Psoas muscle (tissue), 8 donors: ENCODE results near the gene S100A11. TPM values are rescaled to one million over a fixed set of nuclear protein-coding genes. Genes with fewer than 3 reads are reported as not detected.

Source experiments
- ATAC-seq, 4 donors: fragments of 200-7000 bp; cut with Tn5 transposase; one replicate each; pipeline ENCODE4 v1.9.1; 2020; ENCODE audit warnings: moderate library complexity in 3 of 4, mild to moderate bottlenecking in 2 of 4
- DNase-seq, 2 donors: peaks; one replicate each; pipeline ENCODE4 v3.0.0-alpha.2; 2020
- H3K27ac ChIP-seq: fragments of 200-600 bp; one replicate; pipeline ENCODE4 v1.8.0; 2022
- H3K27me3 ChIP-seq, 3 donors: fragments of 200-600 bp in 1 of 3; one replicate each; pipeline versions ENCODE4 v1.6.1 to v1.8.0; 2013 to 2022; ENCODE audit warnings: low read length in 2 of 3, mild to moderate bottlenecking in 2 of 3, moderate library complexity in 1 of 3; ENCODE audit not compliant: insufficient read depth in 3 of 3
- H3K36me3 ChIP-seq, 2 donors: fragments of 200-600 bp in 1 of 2; one replicate each; pipeline versions ENCODE4 v1.6.1 to v1.8.0; 2013 to 2022; ENCODE audit warnings: low read depth in 1 of 2, mild to moderate bottlenecking in 1 of 2, moderate library complexity in 1 of 2; ENCODE audit not compliant: insufficient read depth in 1 of 2
- H3K4me1 ChIP-seq: fragments of 200-600 bp; one replicate; pipeline ENCODE4 v1.8.0; 2022
- H3K4me3 ChIP-seq: fragments of 200-600 bp; one replicate; pipeline ENCODE4 v1.8.0; 2022; ENCODE audit warnings: mild to moderate bottlenecking
- H3K9me3 ChIP-seq: fragments of 200-600 bp; one replicate; pipeline ENCODE4 v1.8.0; 2022
- WGBS, 3 donors: extraction: QIAGEN DNeasy Blood & Tissue Kit; methylation state at CpG; one replicate each; pipeline versions ENCODE4 v1.1.6 to v1.1.7; 2013; 5-methylcytosine and 5-hydroxymethylcytosine counted together
- intact Hi-C, 2 donors: fragments of 100-400 bp; cut with DNase I; formaldehyde crosslinking; loops; one replicate each; pipeline versions ENCODE4 v1.11.0 to v1.14.2; 2022
- polyA plus RNA-seq, 3 donors: library from polyadenylated mRNA; stranded (reverse); fragments of 200-250 nt; gene quantifications; one replicate each; pipeline ENCODE4 v1.2.3, GENCODE V29; 2013
- total RNA-seq, 4 donors: library from RNA; stranded (reverse); fragmentation: NEBNext Ultra II Directional in 2 of 4; extraction: Animal tissue kit (Norgen Biotek cat#: 25700) in 2 of 4; gene quantifications; one replicate each; pipeline versions ENCODE4 v1.2.1 to v1.2.4, GENCODE V29; 2021 to 2023
- TF ChIP-seq, protein P1 (sequence below): fragments of 200-600 bp; IDR thresholded peaks from one replicate; pipeline ENCODE4 v1.8.0; 2022; ENCODE audit warnings: antibody characterized with exemption
- donor health status: healthy with polysubstance abuse.
- donor health status: DM: no; HTN: no; CAD: no; lungs with moderate emphysema.
- donor health status: Bipolar disorder and iron deficiency.
- donor health status: healthy.
- donor health status: DM: yes; HTN: yes; CAD: no.
- donor health status: DM: no; HTN: no; CAD: no.
- donor health status: DM: no; HTN: no; CAD: no.
- donor health status: DM: yes; HTN: yes; CAD: no.

Gene S100A11
- total and polyA plus RNA-seq, 7 donors: 36.7 to 500 (median 61.2) TPM

DNA sequence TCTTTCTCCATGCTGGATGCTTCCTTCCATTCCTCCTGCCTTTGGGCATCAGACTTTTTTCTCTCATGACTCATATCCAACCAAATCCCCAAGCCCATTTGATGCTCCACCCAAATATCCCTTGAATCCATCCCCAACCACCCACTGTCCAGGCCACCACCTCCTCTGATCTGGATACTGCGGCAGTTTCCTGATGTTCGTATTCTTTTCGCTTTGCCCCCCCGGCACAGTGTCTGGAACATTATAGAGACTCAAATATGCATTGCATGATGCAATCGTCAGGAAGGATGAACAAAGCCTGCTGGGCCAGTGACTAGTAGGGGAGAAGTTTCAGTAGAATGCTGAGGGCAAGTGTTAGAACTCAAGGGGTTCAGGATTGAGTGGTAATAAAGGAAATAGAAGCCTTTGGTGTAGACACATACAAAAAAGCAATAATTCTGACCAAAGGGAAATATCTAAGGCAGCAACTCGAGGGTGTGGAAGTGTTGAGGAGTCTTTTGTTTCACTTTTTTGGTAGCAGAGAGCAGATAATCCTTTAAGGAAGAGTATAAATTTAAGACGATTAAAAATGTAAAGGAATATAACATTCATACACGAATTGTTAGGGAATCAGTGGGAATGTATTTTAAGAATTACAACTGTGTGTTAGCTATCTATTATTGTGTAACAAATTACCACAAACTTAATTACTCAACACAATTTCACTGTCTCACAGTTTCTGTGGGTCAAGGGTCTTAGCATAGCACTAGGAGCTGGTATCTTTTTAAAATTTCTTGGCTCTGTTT, 7.5 kb downstream of the S100A11 start:
- Histone ChIP-seq H3K27ac (no peak overlapping the region), H3K9me3 (no peaks in the 10 kb centered on the region), H3K27me3 (peaks cover 0 to 3% (median 0%) of the 10 kb centered on the region in 3 donors), H3K4me1 (no peaks in the 10 kb centered on the region), H3K36me3 (peaks cover 12 to 24% of the 10 kb centered on the region in 2 donors), H3K4me3 (no peak overlapping the region)
- ATAC-seq (no peak), DNase-seq (no peak)
- intact Hi-C loops: no loop called here
- 81 to 88% (median 85%) methylated on average over 8 of the region's 8 CpGs for whole genome bisulfite sequencing, 3 donors
- TF ChIP-seq, protein P1, sequence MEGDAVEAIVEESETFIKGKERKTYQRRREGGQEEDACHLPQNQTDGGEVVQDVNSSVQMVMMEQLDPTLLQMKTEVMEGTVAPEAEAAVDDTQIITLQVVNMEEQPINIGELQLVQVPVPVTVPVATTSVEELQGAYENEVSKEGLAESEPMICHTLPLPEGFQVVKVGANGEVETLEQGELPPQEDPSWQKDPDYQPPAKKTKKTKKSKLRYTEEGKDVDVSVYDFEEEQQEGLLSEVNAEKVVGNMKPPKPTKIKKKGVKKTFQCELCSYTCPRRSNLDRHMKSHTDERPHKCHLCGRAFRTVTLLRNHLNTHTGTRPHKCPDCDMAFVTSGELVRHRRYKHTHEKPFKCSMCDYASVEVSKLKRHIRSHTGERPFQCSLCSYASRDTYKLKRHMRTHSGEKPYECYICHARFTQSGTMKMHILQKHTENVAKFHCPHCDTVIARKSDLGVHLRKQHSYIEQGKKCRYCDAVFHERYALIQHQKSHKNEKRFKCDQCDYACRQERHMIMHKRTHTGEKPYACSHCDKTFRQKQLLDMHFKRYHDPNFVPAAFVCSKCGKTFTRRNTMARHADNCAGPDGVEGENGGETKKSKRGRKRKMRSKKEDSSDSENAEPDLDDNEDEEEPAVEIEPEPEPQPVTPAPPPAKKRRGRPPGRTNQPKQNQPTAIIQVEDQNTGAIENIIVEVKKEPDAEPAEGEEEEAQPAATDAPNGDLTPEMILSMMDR: no peak

DNA sequence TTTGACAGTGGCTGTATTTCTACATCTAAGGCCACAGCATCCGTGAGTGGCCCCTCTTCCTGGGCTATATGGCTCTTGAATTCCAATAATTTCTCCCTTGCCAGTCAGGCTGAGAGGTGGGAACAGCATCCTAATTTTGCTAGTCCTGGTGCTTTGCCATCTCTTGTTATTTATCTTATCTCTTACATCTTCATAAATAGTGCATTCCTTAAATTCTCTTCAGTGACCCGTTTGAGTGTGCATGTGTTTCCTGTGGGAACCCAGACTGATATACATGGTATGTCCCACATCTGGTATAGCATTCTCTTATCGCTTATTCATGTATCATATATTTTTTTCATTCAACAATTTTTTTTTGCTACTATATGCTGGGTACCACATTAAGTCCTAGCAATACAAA, 9.9 kb downstream of the S100A11 start:
- ATAC-seq: no peak
- H3K27me3 ChIP-seq: peaks cover 0 to 7% (median 0%) of the 10 kb centered on the region in 3 donors
- H3K27ac ChIP-seq: no peak overlapping the region
- no peaks in the 10 kb centered on the region for H3K9me3 ChIP-seq
- H3K4me1 ChIP-seq: no peaks in the 10 kb centered on the region
- TF ChIP-seq, protein P1: no peak
- no peak overlapping the region for H3K4me3 ChIP-seq
- H3K36me3 ChIP-seq: peaks cover 2 to 8% of the 10 kb centered on the region in 2 donors
- DNase-seq: no peak
- intact Hi-C loops: no loop called here
- WGBS, 3 donors: 48 to 51% (median 51%) methylated on average over 3 of the region's 3 CpGs

DNA sequence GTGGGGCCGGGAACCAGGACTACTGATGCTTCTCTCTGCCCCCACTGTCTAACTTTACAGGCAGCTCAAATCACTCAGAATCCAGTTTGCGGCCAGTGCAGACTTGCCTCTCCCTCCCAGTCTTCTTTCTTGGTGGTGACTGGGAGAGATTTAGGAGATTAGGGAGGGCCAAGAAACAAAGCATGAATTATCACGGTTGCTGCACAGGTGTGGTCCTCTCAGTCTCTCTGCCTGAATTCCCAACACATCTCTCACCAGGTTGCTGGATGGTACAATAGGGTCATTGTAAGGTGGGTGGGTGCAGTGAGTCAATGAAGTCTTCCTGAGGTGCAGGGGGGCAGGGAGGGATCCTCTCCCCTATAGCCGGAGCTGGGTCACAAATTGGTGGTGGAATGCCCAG, 12.6 kb downstream of the S100A11 start:
- H3K9me3 ChIP-seq: no peaks in the 10 kb centered on the region
- intact Hi-C loops: no loop called here
- no peak for ATAC-seq
- TF ChIP-seq, protein P1: no peak
- H3K27me3 ChIP-seq: peaks cover 0 to 7% (median 0%) of the 10 kb centered on the region in 3 donors
- no peaks in the 10 kb centered on the region for H3K36me3 ChIP-seq
- 63 to 73% (median 68%) methylated on average over 4 of the region's 4 CpGs for WGBS, 3 donors
- no peaks in the 10 kb centered on the region for H3K4me1 ChIP-seq
- no peak for DNase-seq
- H3K27ac ChIP-seq: no peak overlapping the region
- no peak overlapping the region for H3K4me3 ChIP-seq

DNA sequence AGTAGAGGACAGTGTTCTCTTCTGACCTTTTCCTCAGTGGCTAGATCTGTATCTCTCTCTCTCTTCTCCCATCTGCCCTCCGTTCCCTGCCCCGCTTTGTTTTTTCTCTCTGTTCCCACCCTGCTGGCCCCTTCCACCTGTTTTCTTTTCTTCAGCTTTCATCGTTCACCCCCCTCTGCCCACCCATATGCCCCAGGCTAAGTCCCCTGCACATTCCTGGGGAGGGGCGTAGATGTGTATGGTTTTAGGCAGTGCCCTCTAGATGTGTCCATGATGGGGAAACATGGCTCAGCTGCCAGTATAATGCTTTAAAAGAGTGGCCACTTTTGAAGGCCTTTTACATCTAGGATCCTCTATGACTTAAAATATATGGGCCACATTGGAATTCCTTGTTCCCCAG, 13.6 kb downstream of the S100A11 start:
- TF ChIP-seq, protein P1: no peak
- H3K4me3 ChIP-seq: no peak overlapping the region
- intact Hi-C loops: no loop called here
- peaks cover 0 to 7% (median 0%) of the 10 kb centered on the region in 3 donors for H3K27me3 ChIP-seq
- 71 to 87% (median 83%) methylated on average over 4 of the region's 4 CpGs for WGBS, 3 donors
- no peak for DNase-seq
- no peak overlapping the region for H3K27ac ChIP-seq
- ATAC-seq: no peak
- H3K9me3 ChIP-seq: no peaks in the 10 kb centered on the region
- no peaks in the 10 kb centered on the region for H3K36me3 ChIP-seq
- no peaks in the 10 kb centered on the region for H3K4me1 ChIP-seq

DNA sequence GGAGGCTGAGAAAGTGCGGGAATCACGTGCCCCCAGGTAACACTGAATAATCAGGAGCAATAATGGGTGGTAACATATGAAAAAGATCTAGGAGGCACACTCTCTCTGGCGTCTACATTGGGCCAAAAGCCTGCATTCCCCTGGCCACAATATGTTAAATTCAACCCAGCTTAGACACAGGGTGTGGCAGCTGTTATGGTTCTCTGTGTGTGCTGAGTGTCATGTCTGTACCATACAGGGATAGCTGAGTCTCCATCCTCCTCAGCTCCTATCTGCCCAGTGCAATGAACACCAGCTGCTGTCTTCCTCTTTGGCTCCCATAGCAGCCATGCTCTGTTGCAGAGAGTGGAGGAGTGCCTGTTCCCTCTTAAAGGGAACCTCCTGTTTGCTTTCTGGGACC, 14.3 kb downstream of the S100A11 start:
- WGBS, 3 donors: 60 to 75% (median 65%) methylated on average over 3 of the region's 3 CpGs
- TF ChIP-seq, protein P1: no peak
- Histone ChIP-seq H3K9me3 (no peaks in the 10 kb centered on the region), H3K27ac (no peak overlapping the region), H3K27me3 (peaks cover 0 to 7% (median 0%) of the 10 kb centered on the region in 3 donors), H3K36me3 (no peaks in the 10 kb centered on the region), H3K4me3 (no peak overlapping the region), H3K4me1 (no peaks in the 10 kb centered on the region)
- no peak for ATAC-seq
- no peak for DNase-seq
- intact Hi-C loops: no loop called here
